GM18861 (cell line): ENCODE measurements around the gene YEATS4.
A peak's percentile ranks its signal among the peaks of the same experiment; 100 is the strongest.

ENCODE experiments used
- ATAC-seq: cut with Tn5 transposase; IDR thresholded peaks from one replicate; pipeline ENCODE4 v1.9.1; 2021; ENCODE audit not compliant: unreplicated experiment

The YEATS4 gene

GRCh38 chr12:69389831-69390230, 30.3 kb downstream of the YEATS4 start:
- no peak for ATAC-seq

GRCh38 chr12:69392179-69392928, 32.8 kb downstream of the YEATS4 start:
- peak; percentile 80 for ATAC-seq

DNA sequence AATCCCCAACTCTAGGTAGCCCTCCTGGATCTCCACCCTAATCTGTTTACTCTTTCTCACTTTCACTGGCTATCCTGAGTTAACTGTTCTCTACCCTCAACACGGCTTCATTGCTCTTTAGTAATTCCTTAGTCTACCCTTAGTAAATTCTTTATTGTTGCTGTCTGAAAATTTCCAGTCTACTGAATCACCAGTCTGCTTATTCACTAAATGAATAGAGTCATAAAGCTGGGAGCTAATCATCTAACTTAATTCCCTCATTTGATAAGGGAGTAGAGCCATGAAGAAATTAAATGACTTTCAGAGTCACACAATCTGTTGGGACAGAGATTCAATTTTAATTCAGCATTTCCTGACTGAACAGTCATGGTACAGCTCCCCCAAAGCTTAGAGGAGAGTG, 36.5 kb downstream of the YEATS4 start:
- ATAC-seq: no peak

GRCh38 chr12:69396963-69397362, 37.4 kb downstream of the YEATS4 start:
- no peak for ATAC-seq

DNA sequence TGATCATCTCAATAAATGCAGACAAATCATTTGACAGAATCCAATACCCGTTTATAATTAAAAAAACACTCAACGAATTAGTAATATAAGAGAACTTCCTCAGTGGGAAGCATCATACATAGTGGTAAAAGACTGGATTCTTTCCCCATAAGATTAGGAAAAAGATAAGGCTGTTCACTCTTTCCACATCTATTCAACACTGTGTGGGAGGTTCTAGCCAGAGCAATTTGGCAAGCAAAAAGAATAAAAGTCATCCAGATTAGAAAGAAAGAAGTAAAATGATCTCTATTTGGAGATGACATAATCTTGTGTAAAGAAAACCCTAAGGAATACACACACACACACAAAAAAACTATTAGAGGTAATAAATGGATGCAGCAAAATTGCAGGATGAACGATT, 38.4 kb downstream of the YEATS4 start:
- ATAC-seq: no peak

GRCh38 chr12:69401940-69402339, 42.4 kb downstream of the YEATS4 start:
- no peak for ATAC-seq

GRCh38 chr12:69404851-69405565, 45.5 kb downstream of the YEATS4 start:
- no peak for ATAC-seq

- ATAC-seq: no peak
Observed at GRCh38 chr12:69405566-69405865, 46.0 kb downstream of the YEATS4 start.

DNA sequence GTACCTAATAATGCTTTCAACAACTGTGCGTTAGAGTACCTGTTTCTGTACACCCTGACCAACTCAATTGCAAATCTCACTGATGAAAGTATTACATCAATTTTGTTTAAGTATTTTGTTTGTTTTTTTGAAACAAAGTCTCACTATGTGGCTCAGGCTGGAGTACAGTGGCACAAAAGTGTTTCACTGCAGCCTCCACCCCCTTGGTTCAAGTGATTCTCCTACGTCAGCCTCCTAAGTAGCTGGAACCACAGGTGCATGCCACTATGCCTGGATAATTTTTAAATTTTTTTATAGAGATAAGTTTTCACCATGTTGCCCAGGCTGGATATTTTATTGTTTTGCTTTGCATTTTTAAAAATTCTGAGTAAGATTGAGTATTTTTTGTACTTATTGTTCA, 46.7 kb downstream of the YEATS4 start:
- no peak for ATAC-seq

- no peak for ATAC-seq
Observed at GRCh38 chr12:69410571-69410970, 51.0 kb downstream of the YEATS4 start.

DNA sequence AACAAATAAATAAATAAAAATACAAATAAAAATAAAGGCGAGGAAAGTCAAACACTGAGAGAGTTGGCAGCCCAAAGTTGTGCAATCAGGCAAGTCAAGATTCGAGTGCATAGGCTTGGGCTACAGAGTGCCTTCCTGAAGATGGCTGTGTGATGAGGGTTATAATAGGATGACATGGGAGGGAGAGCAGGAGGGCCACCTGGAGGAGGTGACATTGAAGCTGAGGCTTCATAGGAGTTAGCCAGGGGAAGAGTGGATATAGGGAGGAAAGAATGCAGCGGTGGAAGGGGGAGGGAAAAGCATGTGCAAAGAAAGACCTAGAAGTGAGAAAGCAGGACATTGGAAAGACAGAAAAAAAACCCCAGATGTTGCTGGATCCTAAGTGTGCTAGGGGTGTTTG, 53.1 kb downstream of the YEATS4 start:
- no peak for ATAC-seq

DNA sequence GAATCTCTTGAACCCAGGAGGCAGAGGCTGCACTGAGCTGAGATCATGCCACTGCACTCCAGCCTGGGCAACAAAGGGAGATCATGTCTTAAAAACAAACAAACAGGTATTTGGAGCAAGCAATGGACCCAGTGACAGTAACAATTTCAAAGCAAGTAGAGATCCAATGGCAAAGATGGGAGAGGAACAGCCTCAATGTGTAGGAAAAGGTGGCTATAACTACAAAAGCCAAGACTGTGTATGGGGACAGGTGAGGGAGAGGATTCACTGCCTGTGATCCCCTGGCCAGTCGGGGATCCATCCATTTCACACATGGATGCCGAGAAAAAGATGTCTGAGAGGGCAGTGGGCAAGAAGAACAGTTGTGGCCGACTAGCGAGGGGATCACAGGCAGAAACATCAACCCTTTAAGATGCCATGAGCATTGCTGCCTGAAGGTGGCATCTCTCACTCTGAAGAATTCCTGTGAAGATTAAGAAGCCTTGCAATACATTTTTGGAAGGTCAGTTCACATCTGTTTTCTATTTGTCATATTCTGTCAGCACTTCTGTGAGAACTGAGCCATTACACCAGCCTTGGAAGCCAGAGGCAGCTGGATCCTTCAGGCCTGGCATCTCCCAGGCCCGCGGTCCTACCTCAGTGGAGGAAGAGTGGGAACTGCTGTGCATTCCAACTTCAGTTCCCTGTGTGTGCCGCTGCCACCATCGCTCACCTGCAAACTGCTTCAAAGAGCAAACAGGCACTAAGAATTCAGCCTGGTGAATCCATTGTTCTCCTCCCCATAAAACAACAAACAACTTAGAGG, 56.1 kb downstream of the YEATS4 start:
- ATAC-seq: no peak

DNA sequence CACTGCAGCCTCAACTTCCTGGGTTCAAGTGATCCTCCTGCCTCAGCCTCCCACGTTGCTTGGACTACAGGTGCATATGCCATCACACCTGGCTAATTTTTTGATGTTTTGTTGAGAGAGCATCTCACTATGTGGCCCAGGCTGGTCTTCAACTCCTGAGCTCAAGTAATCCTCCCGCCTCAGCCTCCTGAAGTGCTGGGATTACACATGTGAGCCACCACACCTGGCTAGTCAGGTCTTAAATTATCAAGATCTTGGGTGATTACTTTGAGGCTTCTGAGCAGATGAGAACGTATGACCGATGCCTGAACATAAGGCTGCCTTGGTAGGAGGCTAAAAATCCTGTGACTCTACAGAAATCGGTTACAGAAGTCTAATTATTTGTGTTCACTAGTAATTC, 57.7 kb downstream of the YEATS4 start:
- ATAC-seq: no peak

- no peak for ATAC-seq
Observed at GRCh38 chr12:69417741-69418167, 58.2 kb downstream of the YEATS4 start.

GRCh38 chr12:69419701-69420100, 60.2 kb downstream of the YEATS4 start:
- ATAC-seq: no peak

DNA sequence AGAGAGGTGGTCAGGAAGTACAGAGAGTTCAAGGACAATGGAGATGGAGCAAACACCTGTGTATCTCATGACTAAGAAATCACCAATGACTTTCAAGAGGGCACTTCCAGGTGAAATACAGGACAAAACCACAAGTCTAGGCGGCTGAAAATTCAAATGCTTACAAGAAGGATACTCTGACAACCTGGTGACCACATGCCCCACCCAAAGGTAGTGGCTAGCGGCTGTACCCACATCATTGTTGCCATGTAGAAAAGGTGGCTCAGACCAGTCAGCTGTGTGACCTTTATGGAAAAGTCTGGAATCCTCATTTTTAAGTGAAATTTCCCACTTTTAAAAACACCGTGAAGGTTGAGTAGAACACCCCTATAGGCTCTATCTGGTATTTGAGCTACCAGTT, 62.0 kb downstream of the YEATS4 start:
- ATAC-seq: no peak

DNA sequence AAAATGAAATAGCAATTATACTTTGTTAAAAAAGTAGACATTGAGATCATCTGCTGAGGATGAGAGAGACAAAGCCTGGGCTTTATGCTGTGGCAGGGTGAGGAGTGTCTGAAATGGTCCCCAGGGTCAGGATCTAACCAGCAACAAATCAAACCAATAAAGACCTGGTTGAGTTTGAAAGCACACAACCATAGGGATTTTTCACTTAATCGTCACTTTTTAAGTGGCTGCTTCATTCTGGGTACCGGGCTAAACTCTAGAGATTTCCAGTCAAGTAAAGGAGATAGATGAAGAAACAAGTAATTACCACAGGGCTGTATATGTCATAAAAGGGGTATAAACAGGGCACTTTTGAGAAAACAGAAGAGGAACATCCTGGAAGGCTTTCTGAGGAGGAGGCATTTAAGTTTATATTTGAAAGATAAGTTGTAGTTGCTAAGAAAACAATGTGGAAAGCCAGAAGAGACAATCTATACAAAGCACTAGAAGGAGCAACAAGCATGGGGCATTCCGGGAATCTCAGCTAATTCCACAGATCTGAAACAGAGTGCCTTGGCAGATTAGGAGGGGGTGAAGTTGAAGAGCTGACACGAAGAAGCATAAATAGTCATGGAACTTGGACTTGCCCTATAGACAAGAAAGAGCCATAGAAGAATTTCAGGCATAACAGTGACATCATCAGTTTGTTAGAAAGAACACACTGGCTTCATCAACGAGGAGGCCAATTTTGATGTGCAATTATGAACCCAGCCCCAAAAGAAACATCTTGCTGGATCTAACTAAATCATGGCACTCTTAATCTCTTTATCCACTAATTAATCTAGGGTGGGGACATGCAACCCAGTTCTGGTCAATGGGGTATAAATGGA, 63.7 kb downstream of the YEATS4 start:
- ATAC-seq: no peak

GRCh38 chr12:69425417-69425816, 65.9 kb downstream of the YEATS4 start:
- ATAC-seq: no peak

GRCh38 chr12:69428351-69429073, 69.0 kb downstream of the YEATS4 start:
- no peak for ATAC-seq

DNA sequence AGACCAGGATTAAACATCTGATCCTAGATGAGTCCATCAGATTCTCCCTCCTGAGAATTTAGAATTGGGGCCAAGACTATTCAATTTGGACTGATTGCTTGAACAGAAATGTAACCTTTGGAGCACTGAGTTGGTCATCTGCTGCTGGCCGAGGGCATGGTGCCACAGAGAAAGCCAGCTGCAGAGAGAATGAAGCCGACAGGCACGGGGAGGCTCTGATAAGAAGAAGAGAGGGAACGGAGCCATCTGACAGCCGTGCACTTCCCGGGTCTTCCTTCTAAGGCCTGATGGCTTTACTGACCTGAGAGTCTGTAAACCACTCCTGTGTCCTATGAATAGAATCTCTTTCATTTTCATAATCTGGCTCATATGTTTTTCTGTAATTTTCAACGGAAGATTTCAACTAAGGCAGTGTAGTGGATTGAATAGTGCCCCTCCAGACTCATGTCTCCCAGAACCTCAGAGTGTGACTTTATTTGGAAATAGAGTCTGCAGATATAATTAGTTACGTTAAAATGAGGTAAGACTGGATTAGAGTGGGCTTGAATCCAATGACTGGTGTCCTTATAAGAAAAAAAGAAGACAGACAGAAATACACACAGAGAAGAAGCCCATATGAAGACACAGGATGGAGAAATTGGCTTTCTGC, 71.5 kb downstream of the YEATS4 start:
- ATAC-seq: no peak
